Measurements from ENCODE around the gene BRD1. TPM values are rescaled to one million over a fixed set of nuclear protein-coding genes. Genes with fewer than 3 reads are reported as not detected.

Gene BRD1
- total and polyA plus RNA-seq, 9 of the 15 experiments (the other 6 are each of a cell fraction or from before 2014, with no cell fraction given): 0.42 to 17.6 (median 5.5) TPM

DNA sequence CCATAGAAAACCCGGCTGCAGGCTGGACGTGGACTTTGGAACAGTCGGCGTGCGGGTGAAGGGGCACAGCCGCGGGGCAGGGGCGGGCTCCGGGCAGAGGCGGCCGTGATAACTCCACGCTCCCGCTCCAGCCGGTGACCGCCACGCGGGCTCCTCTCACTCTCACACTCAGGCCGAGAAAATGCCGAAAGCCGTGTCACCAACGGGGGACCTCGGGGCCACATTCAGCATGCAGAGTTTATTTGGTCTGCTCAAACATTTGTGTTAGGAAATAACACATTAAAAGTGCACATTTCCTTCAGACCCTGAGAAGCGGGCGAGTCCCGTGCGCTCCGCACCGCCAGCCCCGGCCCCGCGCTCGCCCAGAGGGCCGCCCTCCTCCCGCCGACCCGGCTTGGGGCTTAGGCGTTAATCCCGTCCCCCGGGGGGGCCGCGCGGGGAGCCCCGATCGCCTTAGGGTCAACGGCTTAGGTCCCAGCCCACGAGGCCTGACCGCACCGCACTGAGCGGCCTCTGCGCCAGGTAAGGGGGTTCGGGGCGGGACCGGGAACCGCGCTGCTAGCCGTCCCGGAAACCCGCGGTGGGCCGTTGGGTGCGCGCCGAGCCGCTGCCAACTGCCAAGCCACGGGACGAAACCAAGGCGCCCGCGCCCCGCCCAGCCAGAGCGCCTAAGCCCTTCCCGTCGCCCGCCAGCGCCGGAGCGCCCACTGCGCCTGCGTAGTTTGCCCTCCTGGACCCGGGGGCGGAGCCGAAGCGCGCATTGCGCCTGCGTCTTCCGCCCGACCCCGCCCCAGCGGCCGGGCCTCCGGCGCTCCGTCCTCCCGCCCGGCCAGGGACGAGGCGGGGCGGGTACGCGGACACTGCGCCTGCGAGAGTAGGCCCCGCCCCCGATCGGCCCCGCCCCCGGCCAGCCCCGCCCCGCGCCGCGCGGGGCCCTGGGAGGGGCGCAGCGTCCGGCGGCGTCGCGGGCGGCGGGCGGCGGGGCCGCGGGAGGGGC is 25.5 kb upstream of the BRD1 start, which contains the start of gene ZBED4:
ZBED4 (plus strand) TSS at position 947 of the 997 bp plus-strand sequence. CDS start 29,819 bp downstream, outside the sequence.
- peaks cover 13% of the 10 kb centered on the region for H4K20me1 ChIP-seq (replicated peaks; ENCODE audit: control insufficient read depth, insufficient read depth, low read length)
- CTCF ChIA-PET (ENCODE audit: low intra/inter-chr PET ratio): no interaction called here
- H3K4me2 ChIP-seq (ENCODE audit: insufficient read depth, low read length): peak within 1 kb of the TSS; percentile 85
- no peaks in the 10 kb centered on the region for H3K9me1 ChIP-seq (ENCODE audit: control insufficient read depth, insufficient read depth, low read length)
- peak within 1 kb of the TSS; percentile 85 to 97 for H3K9ac ChIP-seq (ENCODE audit: insufficient read depth in 1 of 2, low read depth in 2 of 2, low read length in 2 of 2)
- ATAC-seq (peak; percentile 93), DNase-seq (ENCODE audit: extremely low read depth in 1 of 4, low spot score in 3 of 4) (peak; percentile 94 to 98 (median 96)), FAIRE-seq (peak; percentile 84)
- WGBS (ENCODE audit: insufficient coverage, low coverage, missing lambda C conversion rate): 4% methylated on average over 44 of the region's 127 CpGs
- TSS peak; percentile 97 for BruUV-seq (replicated peaks)
- peaks cover 38% of the 10 kb centered on the region for H3K79me2 ChIP-seq (ENCODE audit: control insufficient read depth, insufficient read depth, low read length)
- no peaks in the 10 kb centered on the region for H3K9me3 ChIP-seq (replicated peaks; ENCODE audit: control insufficient read depth, insufficient read depth, low read depth, low read length)
- peaks cover 2 to 6% of the 10 kb centered on the region in 2 experiments; a peak in 4 of 5 replicates for H3K27me3 ChIP-seq (ENCODE audit: control insufficient read depth in 2 of 2, insufficient read depth in 2 of 2, low read length in 2 of 2)
- POLR2A ChIA-PET: no interaction called here
- H3K27ac ChIP-seq (ENCODE audit: extremely low read depth, low read depth, low read length): peak within 1 kb of the TSS; percentile 89
- peaks cover 11 to 59% of the 10 kb centered on the region in 2 experiments; a peak in 4 of 5 replicates for H3K4me1 ChIP-seq (replicated peaks in 1 of 2; ENCODE audit: control insufficient read depth in 2 of 2, insufficient read depth in 2 of 2, low read length in 2 of 2)
- peak within 1 kb of the TSS; percentile 66 for H3K4me3 ChIP-seq
- in situ Hi-C loops (cut with MboI): no loop called here
- peak within 1 kb of the TSS; percentile 89 for H2AFZ ChIP-seq (ENCODE audit: low read depth, low read length)
- H3K36me3 ChIP-seq (ENCODE audit: control insufficient read depth, insufficient read depth, low read length): peaks cover 14% of the 10 kb centered on the region; the same call in 1 of the 3 replicates
- intact Hi-C loops (cut with micrococcal nuclease): no loop called here
- TF ChIP-seq MTA3 (IDR thresholded peaks at IDR 0.05; ENCODE audit: borderline replicate concordance): peak; percentile 67; the same call in 1 of the 2 replicates
- TF ChIP-seq SIN3B (IDR thresholded peaks at IDR 0.05; ENCODE audit: low read depth): 0 out of 2 replicates have a peak, but pooled peaks have one; percentile 23
- TF ChIP-seq ZNF668 (CRISPR knock-in tag; IDR thresholded peaks at IDR 0.05): no peak
- TF ChIP-seq CREB1 (IDR thresholded peaks at IDR 0.05): no peak
- peak; percentile 34; the same call in 1 of the 2 replicates for TF ChIP-seq CREB1 (CRISPR knock-in tag; IDR thresholded peaks at IDR 0.05)
- peak; percentile 19 for TF ChIP-seq FUS (optimal IDR thresholded peaks at IDR 0.05; ENCODE audit: low read depth, low read length)
- TF ChIP-seq ZC3H4 (CRISPR knock-in tag; IDR thresholded peaks at IDR 0.05; ENCODE audit: borderline replicate concordance): 0 out of 2 replicates have a peak, but pooled peaks have one; percentile 38
- TF ChIP-seq U2AF1 (optimal IDR thresholded peaks at IDR 0.05; ENCODE audit: low read depth, low read length): peak; percentile 35
- TF ChIP-seq XRCC5 (IDR thresholded peaks at IDR 0.05; ENCODE audit: low read depth, low read length): no peak
- peak; percentile 56 for TF ChIP-seq PRDM10 (IDR thresholded peaks at IDR 0.05; ENCODE audit: partially characterized antibody)
- TF ChIP-seq PHF8 (IDR thresholded peaks at IDR 0.05; ENCODE audit: borderline replicate concordance, low read length): peak; percentile 86
- TF ChIP-seq KLF13 (tag; IDR thresholded peaks at IDR 0.05; ENCODE audit: borderline replicate concordance, low read depth): 0 out of 2 replicates have a peak, but pooled peaks have one; percentile 30
- TF ChIP-seq FOXJ3 (CRISPR knock-in tag; IDR thresholded peaks at IDR 0.05): no peak
- TF ChIP-seq MNT (conservative IDR thresholded peaks at IDR 0.05): peak in 1 of 2 experiments; percentile 73; a peak in 2 of 4 replicates
- no peak for TF ChIP-seq PTTG1 (tag; IDR thresholded peaks at IDR 0.05; ENCODE audit: low read depth)
- peak; percentile 76 for TF ChIP-seq POLR2B (IDR thresholded peaks at IDR 0.05; ENCODE audit: low read depth, partially characterized antibody)

Measured in K562 (cell line).